Thyroid gland (tissue), 4 donors: ENCODE measurements around the gene OTOS. TPM values are rescaled to one million over a fixed set of nuclear protein-coding genes. Genes with fewer than 3 reads are reported as not detected.

Experiments
- DNase-seq, 2 donors: peaks; one replicate each; pipeline ENCODE4 v3.0.0-alpha.2; 2019
- H3K27ac ChIP-seq, 3 donors: fragments of 200-600 bp; sonication (generic); 1 replicate in 2 of 3; 2 replicates in 1 of 3; pipeline ENCODE4 v1.5.1; 2016 to 2019; ENCODE audit warnings: mild to moderate bottlenecking in 1 of 3, moderate library complexity in 1 of 3
- H3K27me3 ChIP-seq: fragments of 200-600 bp; sonication (generic); one replicate; pipeline ENCODE4 v1.5.1; 2019
- H3K36me3 ChIP-seq, 2 donors: fragments of 200-600 bp; sonication (generic); one replicate each; pipeline ENCODE4 v1.5.1; 2016 to 2019
- H3K4me1 ChIP-seq, 2 donors: fragments of 200-600 bp; sonication (generic); one replicate each; pipeline ENCODE4 v1.5.1; 2017 to 2019
- H3K4me3 ChIP-seq, 3 donors: fragments of 200-600 bp; sonication (generic); replicated peaks in 1 of 3; 1 replicate in 2 of 3; 2 replicates in 1 of 3; pipeline ENCODE4 v1.5.1; 2016; ENCODE audit warnings: mild to moderate bottlenecking in 1 of 3
- H3K9me3 ChIP-seq: fragments of 200-600 bp; sonication (generic); one replicate; pipeline ENCODE4 v1.5.1; 2017
- CTCF ChIP-seq, 6 experiments: fragments of 200-600 bp in 3 of 6; fragments of 450-650 bp in 3 of 6; sonication (generic) in 3 of 6; IDR thresholded peaks; one replicate each; pipeline ENCODE4 v1.5.1; 2016 to 2019; ENCODE audit warnings: antibody characterized with exemption in 6 of 6, mild to moderate bottlenecking in 2 of 6, inconsistent platforms in 1 of 6, moderate library complexity in 1 of 6
- POLR2A ChIP-seq, 2 donors: fragments of 450-650 bp; IDR thresholded peaks; one replicate each; pipeline ENCODE4 v1.6.1; 2017; ENCODE audit warnings: antibody characterized with exemption in 2 of 2, mild to moderate bottlenecking in 2 of 2, moderate library complexity in 1 of 2
- WGBS, 2 donors: methylation state at CpG; one replicate each; pipeline ENCODE4 v1.1.5; 2017; 5-methylcytosine and 5-hydroxymethylcytosine counted together
- intact Hi-C: fragments of 100-400 bp; cut with DNase I; formaldehyde crosslinking; loops from one replicate; pipeline ENCODE4 v1.15.1; 2023
- total RNA-seq, 4 donors: library from RNA; depleted of rRNA; stranded (reverse); fragments of >200 nt; gene quantifications; one replicate each; pipeline ENCODE4 v1.2.3, GENCODE V29; 2016

Gene OTOS
- total RNA-seq, 4 donors from 2014 or later: 4.3 to 62.8 (median 22.1) TPM

GRCh38 chr2:240137596-240138253 lies 2.7 kb downstream of the OTOS start:
- intact Hi-C loops: no loop called here
- Histone ChIP-seq H3K9me3 (no peaks in the 10 kb centered on the region), H3K4me1 (peaks cover 30 to 46% of the 10 kb centered on the region in 2 donors), H3K27ac (no peak overlapping the region), H3K36me3 (peaks cover 2 to 8% of the 10 kb centered on the region in 2 donors), H3K27me3 (no peaks in the 10 kb centered on the region), H3K4me3 (no peak overlapping the region)
- TF ChIP-seq POLR2A (IDR thresholded peaks at IDR 0.05) (no peak), CTCF (IDR thresholded peaks at IDR 0.05) (no peak)
- 92 to 93% methylated on average over 19 of the region's 19 CpGs for WGBS, 2 donors
- no peak for DNase-seq

DNA sequence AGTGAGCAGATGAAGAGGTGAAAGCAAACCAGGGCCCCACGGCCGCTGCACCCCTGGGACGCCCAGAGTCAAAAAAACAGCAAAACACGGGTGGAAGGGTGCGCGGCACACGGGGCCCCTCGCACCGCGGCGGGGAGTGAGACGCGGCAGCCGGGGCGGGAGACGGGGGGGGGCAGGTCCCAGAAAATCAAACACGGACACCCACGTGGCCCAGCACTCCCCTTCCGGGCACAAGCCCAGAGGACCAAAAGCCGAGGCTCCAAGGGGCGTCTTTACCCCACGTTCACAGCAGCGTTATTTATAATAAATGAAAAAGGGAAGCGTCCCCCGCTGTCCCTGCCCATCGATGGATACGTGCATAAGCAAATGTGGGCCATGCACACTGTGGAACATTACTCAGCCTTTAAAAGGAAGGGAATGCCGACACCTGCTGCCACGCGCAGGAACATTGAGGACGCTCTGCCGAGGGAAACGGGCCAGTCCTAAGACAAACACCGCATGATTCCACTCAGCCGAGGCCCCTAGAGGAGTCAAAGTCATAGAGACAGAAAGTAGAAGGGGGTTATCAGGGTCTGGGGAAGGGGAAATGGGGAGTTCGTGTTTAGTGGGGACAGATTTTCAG lies 3.7 kb downstream of the OTOS start:
- WGBS, 2 donors: 45 to 58% methylated on average over 31 to 36 of the region's 36 CpGs

DNA sequence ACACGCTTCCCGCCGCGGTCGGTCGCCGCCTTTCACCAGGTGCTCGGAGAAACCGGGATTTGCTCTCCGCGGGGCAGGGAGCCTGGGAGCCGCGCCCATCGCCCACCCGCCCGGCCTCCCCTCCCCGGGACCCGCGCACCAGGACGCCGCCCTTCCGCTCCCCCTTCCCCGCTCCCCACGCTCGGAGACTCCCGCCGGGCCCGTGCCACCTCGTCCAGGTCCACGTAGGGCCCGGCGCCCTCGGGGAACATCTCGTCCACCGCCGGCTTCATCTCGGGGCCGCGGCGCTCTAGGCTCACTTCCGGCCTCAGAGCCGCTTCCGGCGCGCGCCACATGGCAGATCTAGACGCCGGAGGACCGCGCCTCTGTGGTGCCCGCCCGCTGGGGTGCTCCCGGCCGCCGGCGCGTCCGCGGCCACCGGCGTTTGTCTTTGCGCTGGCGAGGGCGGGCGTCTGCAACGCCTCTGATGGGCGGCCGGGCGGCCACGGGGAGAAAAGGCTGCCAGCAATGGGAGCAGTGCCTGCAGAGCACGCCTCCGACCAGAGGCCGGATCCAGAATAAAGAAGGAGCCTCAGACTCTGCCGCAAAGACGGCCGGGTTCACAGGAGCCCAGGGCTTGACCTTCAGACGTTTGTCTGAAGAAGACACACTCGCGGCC lies 4.3 kb downstream of the OTOS start, which contains the start of gene COPS9:
COPS9 (minus strand) TSS at position 293 of the 658 bp plus-strand sequence; CDS start at position 272, 21 bp downstream.
- intact Hi-C loops: no loop called here
- peak in 1 of 2 donors; percentile 69 for TF ChIP-seq POLR2A (IDR thresholded peaks at IDR 0.05)
- no peak for TF ChIP-seq CTCF (IDR thresholded peaks at IDR 0.05)
- H3K36me3 ChIP-seq: peaks cover 13 to 22% of the 10 kb centered on the region in 2 donors

More for the DNA sequence above, 3.7 kb downstream of the OTOS start:
- peak overlapping the region in 2 of 3 donors; percentile 53 to 69 for H3K27ac ChIP-seq
- H3K27me3 ChIP-seq: no peaks in the 10 kb centered on the region
- H3K4me1 ChIP-seq: peaks cover 30 to 46% of the 10 kb centered on the region in 2 donors
- no peak for TF ChIP-seq CTCF (IDR thresholded peaks at IDR 0.05)
- TF ChIP-seq POLR2A (IDR thresholded peaks at IDR 0.05): no peak
- H3K36me3 ChIP-seq: peaks cover 11 to 17% of the 10 kb centered on the region in 2 donors
- DNase-seq: no peak
- intact Hi-C loops: no loop called here
- H3K4me3 ChIP-seq: peak overlapping the region; percentile 57 to 96 (median 66)
- H3K9me3 ChIP-seq: no peaks in the 10 kb centered on the region

GRCh38 chr2:240135706-240136012 lies 4.8 kb downstream of the OTOS start:
- Histone ChIP-seq H3K27me3 (no peaks in the 10 kb centered on the region), H3K27ac (peak overlapping the region in 1 of 3 donors; percentile 69), H3K4me3 (peak overlapping the region; percentile 57 to 96 (median 66)), H3K9me3 (no peaks in the 10 kb centered on the region), H3K36me3 (peaks cover 16 to 27% of the 10 kb centered on the region in 2 donors), H3K4me1 (peaks cover 21 to 40% of the 10 kb centered on the region in 2 donors)
- no peak for TF ChIP-seq CTCF (IDR thresholded peaks at IDR 0.05)
- TF ChIP-seq POLR2A (IDR thresholded peaks at IDR 0.05): no peak
- intact Hi-C loops: no loop called here
- no peak for DNase-seq
- WGBS, 2 donors: 0 to 1% methylated on average over 7 to 17 of the region's 17 CpGs

More for the DNA sequence above, 4.3 kb downstream of the OTOS start, which contains the start of gene COPS9:
- H3K9me3 ChIP-seq: no peaks in the 10 kb centered on the region
- DNase-seq: peak; percentile 87 to 89
- H3K27me3 ChIP-seq: no peaks in the 10 kb centered on the region
- 0 to 1% methylated on average over 6 to 26 of the region's 79 CpGs for WGBS, 2 donors
- H3K4me3 ChIP-seq: peak within 1 kb of the TSS; percentile 57 to 96 (median 66)
- H3K4me1 ChIP-seq: peaks cover 25 to 44% of the 10 kb centered on the region in 2 donors
- peak within 1 kb of the TSS in 2 of 3 donors; percentile 53 to 69 for H3K27ac ChIP-seq
